ENCODE measurements around the gene RAD51.

RAD51 gene

DNA sequence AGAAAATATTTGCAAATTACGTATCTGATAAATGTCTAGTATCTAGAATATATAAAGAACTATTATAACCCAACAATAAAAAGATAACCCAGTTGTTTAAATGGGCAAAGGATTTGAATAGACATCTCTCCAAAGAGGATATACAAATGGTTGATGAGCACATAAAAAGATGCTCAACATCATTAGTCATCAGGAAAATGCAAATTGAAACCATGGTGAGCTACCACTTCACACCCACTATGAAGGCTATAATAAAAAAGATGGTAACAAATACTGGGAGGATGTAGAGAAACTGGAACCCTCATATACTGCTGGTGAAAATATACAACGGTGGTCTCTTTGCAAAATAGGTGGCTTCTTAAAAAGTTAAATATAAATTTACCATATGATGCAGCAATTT is 28.0 kb downstream of the RAD51 start:
- no peak for DNase-seq

DNA sequence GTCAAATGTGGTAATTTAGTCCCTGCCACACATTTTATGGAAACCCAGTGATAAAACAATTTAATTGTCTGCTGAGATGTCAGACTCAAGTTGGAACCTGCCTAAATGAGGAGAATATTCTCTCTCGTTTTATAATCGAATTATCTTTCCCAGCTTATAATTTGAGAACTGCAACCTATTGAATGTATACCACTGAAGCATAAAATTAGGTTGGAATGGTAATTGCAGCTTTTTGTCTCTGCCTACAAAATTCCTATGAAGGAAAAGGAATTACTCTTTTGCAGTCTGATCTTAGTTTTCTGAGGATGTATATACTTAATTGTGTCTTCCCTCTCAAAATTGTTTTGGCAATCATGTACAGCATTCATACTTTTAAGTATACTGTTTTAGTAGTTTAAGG is 28.9 kb downstream of the RAD51 start:
- DNase-seq, result no peak

DNA sequence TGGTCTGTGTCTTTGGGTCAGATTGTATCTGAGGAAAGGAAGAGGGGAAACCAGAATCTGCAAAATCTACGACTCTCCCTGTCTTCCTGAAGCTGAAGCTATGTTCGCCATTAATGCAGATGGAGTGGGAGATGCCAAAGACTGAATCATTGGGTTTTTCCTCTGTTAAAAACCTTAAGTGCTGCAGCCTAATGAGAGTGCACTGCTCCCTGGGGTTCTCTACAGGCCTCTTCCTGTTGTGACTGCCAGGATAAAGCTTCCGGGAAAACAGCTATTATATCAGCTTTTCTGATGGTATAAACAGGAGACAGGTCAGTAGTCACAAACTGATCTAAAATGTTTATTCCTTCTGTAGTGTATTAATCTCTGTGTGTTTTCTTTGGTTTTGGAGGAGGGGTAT is 36.1 kb downstream of the RAD51 start:
- DNase-seq, result no peak

DNA sequence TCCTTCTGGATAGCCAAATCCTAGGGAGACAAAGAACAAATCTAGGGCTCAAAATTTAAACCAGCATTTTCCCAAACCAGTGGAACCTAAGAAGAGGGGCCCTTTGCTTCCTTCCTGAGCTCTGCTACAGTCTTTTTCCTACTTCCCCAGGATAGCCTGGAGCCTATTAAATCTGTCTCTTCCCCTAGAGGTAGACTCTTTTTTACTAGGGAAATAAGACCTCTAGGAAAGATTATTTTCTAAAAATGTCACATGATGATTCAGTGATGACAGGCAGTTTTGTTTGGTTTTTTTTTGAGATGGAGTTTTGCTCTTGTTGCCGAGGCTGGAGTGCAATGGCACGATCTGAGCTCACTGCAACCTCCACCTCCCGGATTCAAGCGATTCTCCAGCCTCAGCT is 41.6 kb downstream of the RAD51 start:
- no peak for DNase-seq

DNA sequence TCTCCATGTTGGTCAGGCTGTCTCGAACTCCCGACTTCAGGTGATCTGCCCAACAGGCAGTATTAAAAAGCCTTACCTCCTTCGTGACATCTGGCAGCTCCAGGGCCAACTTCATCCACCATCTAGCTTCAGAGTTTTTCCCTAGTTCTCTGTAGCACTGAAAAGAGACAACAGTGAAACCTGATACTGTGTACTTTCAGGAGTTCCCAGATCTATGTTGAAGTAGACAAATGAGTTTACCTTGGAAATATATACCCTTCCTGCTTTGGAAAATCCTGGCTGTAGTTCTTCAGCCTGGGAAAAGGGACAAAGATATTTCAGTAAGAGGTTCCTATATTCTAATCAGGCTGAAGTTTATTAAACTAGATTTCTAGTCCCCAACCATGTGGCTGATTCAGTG is 42.1 kb downstream of the RAD51 start:
- no peak for DNase-seq

DNA sequence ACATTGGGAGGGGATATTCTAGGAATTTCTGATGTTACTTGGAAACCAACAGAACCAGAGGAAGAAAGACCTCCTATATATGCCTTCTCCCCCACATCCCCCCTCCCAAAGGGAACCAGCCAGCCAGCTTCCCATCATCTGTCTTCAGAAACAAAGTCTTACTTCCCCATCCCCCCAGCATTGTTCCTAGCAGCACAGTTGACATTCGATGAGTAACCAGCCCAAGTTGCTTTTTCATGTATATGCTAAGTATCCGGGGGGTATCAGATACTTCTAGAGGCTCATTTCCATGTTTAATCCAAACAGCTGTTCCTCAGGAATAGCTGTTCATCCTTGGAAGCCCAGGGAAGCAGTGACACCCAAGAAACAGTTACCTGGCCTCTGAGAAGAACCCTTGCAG is 44.1 kb downstream of the RAD51 start:
- DNase-seq, result no peak

DNA sequence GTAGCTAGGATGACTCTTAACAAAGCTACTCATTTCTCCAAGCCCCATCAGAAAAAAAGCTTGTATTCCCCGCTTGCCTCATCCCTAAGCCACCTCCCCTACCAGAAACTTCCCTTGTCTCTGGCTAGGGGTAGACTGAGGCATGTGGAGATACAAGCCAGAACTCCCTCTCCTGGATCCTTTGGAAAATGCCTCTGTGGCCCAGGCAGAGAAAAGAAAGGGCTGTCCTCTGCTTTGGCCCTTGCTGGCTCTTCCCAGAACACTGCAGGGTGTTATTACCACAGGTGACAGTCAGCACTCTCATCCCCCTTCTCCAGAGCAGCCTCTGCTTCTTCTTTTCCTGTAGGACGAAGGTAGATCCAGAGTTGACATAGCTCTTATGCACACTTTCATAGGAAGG is 44.9 kb downstream of the RAD51 start:
- no peak for DNase-seq

DNA sequence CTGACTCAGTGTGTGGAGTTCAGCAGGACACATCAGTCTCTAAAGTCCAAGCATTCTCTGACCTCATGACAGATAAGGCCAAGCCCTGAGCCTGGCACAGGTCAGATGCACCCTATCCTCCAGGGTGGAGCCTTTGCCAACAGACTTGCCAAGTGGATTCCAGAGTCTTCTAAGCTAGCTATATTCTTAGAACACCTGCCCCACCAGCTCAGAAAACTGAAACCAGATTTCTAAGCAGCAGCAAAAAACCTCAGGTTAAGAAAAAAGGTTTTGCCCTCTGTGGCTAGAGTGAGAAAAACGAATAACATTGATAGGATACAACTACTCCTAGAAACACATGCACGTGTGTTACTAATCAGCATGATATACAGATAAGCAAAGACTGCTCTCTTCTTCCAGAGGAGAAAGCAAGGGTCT is 48.5 kb downstream of the RAD51 start:
- DNase-seq, result no peak

DNA sequence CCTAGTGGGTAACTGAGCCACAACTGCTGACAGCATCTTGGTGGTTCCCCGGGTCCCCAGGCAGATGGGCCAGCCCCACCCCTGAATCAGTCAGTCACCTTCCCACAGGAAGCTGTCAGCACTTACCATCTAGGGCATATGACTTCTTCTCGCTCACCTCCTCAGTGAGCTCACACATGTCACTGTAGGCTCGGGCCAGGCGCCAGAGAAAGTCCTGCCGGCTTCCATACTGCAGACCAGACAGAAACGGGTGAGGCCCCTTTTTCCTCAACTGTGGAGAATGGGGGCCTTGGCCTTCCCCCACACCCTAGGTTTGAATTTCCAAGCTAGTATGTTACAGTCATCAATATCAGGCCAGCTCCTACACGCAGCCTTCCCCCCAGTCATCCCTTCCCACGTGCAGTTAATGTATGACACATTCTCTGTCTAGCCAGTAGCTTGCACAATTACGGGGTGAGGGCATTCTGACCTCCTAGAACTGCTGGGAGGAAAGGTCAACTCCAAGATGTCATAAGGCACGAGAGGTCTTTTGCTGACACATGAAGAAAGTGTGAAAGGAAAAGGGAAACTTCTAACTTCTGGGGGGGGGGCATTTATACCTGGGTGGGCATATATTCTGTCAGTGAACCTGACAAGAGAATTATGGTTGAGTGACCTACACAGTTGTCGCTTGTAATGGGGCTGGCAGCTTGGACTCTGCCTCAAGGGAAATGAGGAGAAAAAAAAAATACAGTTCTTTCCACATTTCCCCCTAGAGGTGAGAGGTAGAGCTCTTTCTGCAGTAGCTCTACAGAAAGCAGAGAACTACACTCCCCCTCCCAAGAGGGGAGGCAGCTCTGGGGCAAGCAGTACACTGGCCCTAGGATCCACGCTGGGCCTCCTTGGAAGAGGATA is 49.2 kb downstream of the RAD51 start:
- DNase-seq, result peak; percentile 61

DNA sequence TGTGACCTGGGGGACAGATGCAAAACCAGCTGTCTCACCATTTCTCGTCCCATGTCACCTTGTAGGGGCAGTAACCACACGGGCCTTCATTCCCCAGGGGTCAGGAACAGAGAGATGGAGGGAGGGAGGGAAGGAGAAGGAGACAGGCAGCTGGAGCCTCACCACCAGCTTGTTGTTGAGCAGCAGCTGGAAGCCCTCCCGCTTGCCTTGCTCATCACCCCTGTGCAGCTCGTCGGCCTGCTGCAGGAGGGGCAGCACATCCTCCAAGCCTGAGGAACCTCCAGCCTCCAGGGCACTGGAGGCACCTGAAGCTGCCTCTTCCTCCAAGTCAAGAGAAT is 49.8 kb downstream of the RAD51 start:
- DNase-seq, result no peak

DNA sequence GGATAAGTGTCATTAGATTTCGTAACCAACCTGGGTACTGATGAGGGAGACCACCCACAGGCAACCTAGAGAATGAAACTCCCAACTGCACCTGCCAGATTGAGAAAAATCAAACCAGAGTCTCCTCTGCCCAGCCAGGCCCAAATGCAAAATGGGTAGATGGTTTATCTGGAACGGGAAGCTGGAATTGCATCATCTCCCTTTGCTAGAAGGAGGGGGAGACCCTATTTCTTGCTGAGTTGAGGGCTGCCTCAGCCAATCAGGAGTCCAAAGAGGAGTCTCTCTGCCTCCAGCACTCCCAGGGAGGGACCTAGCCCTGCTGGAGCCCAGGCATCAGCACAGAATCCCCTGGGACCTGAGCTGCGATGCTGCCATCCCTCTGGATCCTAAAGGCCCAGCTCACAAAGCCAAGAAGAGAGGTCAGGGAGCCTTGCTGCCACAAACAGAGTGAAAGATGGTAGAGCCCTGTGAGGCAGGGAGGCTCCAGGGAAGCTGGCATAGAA is 52.0 kb downstream of the RAD51 start:
- DNase-seq, result no peak

DNA sequence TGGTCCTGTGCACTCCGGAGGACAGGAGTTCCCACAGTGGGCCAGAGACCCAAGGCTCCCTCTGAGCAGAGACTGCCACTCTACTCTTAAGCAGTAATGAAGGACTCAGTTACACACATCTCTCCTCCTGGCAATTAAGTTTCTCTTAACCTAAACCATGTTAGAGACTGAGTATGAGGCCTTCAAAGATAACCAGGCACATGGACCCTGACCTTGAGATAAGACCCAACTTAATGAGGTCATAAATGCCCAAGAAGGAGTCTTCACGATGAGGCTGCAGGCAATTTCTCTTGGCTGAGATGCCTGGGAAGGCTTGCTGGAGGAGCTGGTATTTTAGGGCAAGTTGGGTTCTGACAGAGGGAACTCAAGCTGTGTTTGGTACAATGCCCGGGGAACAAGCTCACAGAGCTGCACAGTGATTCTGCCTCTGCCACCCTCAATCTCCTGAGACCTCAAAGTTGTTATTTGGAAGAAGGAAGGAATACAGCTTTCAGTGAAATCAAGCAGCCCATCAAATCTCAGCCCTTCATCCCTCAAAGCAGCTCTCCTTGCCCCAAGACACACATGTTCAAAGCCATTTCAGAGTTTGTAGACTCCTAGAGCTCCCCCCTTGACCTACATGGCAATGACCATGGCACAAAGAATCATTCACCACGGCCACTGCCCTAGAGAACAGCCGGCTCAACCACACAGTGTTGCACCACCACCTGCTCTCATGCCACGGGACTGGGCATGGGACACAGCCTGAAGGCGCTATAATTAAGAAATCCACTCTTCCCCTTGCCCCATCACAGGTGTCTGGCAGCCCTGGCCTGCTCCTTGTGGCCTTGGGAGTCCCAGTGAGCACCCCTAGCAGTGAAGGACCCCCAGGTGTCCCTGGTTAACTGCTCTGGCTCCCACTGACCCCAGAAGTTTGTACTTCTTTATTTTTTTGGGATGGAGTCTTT is 53.0 kb downstream of the RAD51 start:
- no peak for DNase-seq

DNA sequence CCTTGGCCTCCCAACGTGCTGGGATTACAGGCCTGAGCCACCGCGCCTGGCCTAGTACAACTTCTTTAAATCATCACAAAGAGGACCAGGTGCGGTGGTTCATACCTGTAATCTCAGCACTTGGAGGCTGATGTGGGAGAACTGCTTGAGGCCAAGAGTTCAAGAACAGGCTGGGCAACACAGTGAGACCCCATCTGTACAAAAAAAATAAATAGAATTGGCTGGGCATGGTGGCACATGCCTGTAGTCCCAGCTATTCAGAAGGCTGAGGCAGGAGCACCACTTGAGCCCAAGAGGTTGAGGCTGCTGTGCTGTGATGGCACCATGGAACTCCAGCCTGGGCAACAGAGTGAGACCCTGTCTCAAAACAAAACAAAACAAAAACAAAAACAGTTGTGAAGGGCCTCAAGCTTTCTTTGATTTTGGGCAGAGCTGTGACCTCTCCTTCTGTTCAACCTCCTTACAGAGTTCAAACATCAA is 54.2 kb downstream of the RAD51 start:
- DNase-seq, result no peak

DNA sequence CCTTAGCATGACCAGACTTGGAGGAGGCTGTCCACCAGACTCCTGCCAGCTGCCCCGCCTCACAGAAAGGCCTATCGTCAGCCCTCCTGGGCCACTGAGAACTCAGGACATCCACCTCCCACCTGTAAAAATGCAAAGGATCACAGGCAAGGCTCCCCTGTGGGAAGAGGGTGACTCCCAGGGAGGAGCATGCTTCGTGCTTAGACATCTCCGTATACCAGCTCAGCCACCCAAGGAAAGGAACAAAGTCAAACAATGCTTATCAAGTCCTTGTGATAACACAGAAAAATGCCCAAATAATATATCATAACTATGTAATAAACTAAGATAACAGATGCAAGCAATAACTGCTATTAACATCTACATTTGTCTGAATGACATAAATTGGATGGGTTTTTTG is 55.9 kb downstream of the RAD51 start:
- no peak for DNase-seq

DNA sequence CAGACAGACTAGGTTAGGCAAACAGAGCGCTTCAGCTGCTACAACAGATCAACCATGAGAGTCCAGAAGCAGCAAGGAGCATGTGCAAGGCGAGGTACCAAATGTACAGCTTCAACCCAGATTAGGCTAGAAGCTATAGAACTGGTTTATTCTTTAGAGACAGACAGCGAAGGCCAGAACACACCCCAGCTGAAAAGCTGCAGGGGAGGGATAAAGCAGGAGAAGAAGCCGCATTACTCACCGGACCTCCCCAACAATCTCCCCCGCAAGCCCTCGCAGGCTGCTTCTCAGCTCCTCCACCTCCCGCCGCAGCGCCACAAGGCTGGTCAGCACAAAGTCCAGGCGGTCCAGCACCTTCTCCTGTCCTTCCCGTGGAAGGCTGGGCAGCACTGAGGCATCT is 56.8 kb downstream of the RAD51 start:
- DNase-seq, result no peak

DNA sequence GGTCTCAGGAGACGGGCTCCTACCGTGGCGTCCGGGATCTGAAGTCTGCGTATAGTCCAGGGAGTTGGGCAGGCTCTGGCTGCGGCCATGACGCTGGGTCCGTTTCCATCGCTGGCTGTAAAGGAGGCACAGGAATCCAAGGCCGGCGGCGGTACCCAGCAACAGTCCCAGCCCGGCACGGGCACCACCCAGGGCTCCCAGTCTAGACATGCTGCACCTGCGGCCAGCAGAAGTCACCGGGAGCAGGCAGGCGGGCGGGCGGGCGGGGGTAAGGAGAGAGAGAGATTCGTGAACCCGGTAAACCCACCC is 59.6 kb downstream of the RAD51 start:
- DNase-seq, result no peak

DNA sequence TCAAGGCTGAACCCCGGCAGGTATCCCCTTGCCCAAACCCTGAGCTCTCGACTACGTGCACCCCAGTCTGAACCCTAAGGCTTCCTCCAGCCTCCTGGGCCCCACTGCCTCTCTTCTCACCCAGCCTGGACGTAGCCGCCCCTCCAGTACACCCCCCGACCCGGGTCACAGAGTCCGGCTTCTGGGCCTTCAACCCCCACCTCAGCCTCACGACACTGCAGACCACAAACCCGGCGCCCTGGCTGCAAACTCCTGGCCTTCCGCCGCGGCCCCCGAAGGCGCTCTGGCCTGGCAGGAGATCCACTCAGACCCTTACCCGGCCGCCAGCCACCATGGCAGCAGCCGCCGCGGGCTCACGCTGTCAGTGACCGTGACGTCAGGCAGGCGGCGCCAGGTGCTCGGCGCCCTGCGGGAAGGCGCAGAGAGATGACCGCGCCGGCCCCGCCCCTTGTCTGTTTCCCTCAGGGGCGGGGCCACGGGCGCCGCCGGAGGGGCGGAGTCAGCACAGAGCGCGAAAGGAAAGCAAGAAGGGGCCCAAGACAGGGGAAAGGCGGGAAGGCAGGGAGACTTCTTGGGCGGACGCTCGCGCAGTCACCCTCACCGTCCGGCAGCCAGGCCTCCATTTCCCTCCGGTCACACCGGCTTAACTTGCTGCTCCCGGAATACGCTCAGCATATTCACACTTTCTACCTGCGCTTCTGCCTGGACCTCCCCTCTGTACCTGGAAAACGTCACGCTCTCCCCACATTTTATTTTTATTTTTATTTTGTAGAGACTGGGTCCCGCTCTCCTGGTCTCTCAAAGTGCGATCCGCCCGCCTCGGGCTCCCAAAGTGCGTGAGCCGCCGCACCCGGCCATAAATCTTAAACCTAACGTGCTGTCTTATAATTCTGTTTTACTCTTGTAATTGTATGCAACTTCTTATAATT is 60.2 kb downstream of the RAD51 start, which contains the start of gene RMDN3:
Gene RMDN3 (minus strand): TSS at position 372 of the 929 bp plus-strand sequence. CDS start 471 bp downstream, outside the sequence.
- DNase-seq, result peak; percentile 91

DNA sequence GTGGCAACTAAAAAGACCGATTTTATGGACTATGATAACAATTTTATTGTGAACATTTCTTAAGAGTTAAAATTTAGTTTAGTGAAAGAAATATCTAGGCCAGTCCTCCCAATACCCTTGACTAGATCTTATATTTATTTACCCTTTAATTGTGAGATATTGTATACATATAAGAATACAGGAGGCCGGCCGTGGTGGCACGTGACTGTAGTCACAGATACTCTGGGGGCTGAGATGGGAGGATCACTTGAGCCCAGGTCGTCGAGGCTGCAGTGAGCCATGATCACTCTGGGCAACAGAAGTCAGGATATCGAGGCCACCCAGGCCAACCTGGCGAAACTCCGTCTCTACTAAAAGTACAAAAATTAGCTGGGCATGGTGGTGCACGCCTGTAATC is 60.8 kb downstream of the RAD51 start:
- DNase-seq, result no peak

DNA sequence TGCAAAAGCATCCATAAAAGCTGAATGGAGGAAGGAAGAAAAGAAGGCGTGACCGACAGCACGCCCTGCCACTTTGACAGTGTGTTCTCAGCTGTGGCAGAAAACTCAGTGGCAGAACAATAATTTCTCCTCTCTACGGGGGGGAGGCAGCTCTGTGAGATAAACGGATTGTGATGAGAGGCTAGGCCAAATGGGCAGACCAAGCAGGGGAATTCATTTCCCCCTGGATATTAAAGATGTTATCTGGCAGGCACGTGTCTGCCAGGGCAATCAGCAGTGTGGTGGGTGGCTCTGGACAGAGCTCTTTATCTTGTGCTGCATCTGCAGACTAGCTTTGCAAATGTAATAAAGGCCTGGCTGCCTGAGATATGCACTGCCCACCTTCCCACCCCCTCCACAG is 62.0 kb downstream of the RAD51 start:
- no peak for DNase-seq

DNA sequence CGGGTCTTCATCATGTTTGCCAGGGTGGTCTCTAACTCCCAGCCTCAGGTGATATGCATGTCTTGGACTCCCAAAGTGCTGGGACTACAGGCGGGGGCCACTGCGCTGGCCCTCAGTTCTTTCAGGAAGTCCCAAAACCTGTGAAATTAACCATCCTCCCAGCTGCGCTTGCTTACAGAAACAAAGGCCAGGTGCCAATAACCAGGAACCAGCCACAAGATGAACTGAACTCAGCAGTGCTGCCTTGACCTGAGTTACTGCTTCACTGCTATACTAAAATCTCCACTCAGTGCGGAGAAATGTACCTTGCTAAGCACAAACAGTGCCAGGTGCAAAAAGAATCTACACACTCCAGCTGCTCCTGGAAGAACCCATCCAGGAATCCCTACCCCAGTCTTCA is 65.0 kb downstream of the RAD51 start:
- no peak for DNase-seq

DNA sequence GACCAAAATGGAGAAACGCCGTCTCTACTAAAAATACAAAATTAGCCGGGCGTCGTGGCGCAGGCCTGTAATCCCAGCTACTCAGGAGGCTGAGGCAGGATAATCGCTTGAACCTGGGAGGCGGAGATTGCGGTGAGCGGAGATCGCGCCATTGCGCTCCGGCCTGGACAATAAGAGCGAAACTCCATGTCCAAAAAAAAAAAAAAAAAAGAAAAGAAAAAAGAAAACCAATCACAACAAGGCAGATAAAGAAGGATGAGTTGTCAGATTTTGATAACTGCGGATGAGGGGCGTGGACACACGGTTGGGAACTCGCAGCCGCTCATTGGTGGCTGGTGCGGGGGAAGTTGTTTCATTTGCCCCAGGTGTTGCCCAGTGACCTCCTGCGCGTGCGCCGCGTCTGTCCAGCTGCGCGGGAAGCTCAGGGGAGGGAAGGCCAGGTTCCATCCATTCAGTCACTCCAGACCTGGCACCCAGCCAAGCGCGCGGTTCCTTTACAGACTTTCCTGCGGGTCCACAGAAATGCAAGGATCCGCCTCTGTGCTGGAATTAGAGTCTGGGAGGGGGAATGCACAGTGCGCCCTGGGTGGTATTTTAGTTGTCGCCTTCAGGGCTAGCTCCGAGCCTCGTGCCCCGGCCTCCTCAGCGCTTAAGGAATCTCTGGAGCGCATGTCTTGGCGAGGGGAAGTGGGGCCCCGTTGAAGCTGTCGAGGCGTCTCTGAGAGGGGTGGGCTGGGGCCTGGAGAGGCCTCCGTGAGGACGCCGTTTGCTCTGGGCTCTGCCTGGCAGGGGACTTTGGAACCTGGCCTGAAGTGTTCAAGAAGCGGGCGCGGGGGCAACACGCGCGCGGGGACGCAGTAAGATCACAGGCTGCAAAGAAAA is 68.2 kb downstream of the RAD51 start:
- peak; percentile 15 for DNase-seq

Measured in CD4-positive, alpha-beta T cell treated with Interferon gamma for 1 hour (primary cell).